ENCODE results near the gene RPL28.

DNA sequence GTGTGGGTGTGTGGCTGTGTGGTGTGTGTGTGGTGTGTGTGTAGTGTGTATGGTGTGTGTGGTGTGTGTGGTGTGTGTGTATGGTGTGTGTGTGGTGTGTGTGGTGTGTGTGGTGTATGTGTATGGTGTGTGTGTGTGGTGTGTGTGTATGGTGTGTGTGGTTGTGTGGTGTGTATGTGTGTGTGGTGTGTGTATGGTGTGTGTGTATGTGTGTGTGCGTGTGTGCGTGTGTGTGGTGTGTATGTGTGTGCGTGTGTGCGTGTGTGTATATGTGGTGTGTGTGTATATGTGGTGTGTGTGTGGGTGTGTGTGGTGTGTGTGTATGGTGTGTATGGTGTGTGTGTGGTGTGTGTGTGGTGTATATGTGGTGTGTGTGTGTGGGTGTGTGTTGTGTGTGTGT is 49.3 kb downstream of the RPL28 start:
- TF ChIP-seq, protein P1, sequence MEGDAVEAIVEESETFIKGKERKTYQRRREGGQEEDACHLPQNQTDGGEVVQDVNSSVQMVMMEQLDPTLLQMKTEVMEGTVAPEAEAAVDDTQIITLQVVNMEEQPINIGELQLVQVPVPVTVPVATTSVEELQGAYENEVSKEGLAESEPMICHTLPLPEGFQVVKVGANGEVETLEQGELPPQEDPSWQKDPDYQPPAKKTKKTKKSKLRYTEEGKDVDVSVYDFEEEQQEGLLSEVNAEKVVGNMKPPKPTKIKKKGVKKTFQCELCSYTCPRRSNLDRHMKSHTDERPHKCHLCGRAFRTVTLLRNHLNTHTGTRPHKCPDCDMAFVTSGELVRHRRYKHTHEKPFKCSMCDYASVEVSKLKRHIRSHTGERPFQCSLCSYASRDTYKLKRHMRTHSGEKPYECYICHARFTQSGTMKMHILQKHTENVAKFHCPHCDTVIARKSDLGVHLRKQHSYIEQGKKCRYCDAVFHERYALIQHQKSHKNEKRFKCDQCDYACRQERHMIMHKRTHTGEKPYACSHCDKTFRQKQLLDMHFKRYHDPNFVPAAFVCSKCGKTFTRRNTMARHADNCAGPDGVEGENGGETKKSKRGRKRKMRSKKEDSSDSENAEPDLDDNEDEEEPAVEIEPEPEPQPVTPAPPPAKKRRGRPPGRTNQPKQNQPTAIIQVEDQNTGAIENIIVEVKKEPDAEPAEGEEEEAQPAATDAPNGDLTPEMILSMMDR (IDR thresholded peaks at IDR 0.05; ENCODE audit: low read depth, low read length): no peak
- no peak for TF ChIP-seq EZH2phosphoT487 (IDR thresholded peaks at IDR 0.05; ENCODE audit: low read depth)
